ENCODE data around the gene FAM111B.

DNA sequence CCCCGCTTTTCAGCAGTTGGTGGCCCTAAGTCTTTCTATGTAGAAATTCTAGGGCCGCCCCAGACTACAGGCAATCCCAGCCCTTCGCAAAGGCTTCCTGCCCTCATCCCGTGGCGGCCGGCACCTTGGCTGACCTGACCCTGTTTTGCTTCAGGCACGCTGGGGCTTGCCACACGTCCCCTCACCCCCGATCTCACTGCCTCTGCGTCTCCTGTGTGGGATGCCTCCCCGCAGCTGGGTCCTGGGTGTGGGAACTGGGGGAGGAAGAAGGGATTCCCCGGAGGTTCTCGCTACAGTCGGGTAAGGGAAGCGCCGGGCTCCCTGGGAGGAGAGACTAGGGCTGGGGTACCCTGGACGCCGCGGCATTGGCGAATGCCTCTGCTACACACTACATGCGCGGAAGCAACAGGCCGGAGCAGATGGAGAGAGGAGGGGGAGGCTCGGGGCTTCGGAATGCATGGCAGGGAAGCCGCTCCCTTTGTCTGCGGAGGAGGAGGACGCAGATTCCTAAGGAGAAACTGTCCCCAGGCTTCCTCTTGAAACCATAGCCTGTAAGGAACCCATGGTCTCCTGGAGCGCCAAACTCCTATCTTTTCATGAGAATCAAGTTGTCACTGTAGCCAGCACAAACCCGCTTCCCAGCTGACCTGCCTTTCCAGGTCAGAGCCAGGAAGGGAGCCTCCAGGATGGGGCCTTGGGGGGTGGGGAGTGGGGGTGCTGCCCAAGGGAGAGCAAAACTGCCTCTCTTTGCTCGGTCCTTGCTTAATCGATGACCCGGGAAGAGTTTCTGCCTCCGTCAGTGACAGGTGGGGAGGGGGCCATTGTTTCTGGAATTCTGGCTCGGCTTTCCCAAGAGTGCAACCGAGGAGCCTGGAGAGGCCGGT is 66.3 kb downstream of the FAM111B start:
- TF ChIP-seq, protein P1, sequence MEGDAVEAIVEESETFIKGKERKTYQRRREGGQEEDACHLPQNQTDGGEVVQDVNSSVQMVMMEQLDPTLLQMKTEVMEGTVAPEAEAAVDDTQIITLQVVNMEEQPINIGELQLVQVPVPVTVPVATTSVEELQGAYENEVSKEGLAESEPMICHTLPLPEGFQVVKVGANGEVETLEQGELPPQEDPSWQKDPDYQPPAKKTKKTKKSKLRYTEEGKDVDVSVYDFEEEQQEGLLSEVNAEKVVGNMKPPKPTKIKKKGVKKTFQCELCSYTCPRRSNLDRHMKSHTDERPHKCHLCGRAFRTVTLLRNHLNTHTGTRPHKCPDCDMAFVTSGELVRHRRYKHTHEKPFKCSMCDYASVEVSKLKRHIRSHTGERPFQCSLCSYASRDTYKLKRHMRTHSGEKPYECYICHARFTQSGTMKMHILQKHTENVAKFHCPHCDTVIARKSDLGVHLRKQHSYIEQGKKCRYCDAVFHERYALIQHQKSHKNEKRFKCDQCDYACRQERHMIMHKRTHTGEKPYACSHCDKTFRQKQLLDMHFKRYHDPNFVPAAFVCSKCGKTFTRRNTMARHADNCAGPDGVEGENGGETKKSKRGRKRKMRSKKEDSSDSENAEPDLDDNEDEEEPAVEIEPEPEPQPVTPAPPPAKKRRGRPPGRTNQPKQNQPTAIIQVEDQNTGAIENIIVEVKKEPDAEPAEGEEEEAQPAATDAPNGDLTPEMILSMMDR (IDR thresholded peaks at IDR 0.05) = no peak
- TF ChIP-seq EP300 (IDR thresholded peaks at IDR 0.05) (no peak), POLR2A (IDR thresholded peaks at IDR 0.05) (no peak)
